Measurements from ENCODE around the gene PARVG. TPM values are rescaled to one million over a fixed set of nuclear protein-coding genes. Genes with fewer than 3 reads are reported as not detected.

The PARVG gene
- total RNA-seq, 1 experiment from 2014 or later: 1.3 TPM

- H3K27me3 Mint-ChIP-seq (ENCODE audit: low read depth): peaks cover 3% of the 10 kb centered on the region
- no peak overlapping the region for H4K91ac ChIP-seq (ENCODE audit: insufficient read length, low read depth, low read length)
- no peak overlapping the region for H2BK15ac ChIP-seq (ENCODE audit: low read depth, low read length)
- no peak overlapping the region for H3K56ac ChIP-seq (ENCODE audit: insufficient read length, low read depth, low read length)
- no peak overlapping the region for H3T11ph ChIP-seq (ENCODE audit: low read length)
- no peak overlapping the region for H2BK120ac ChIP-seq (ENCODE audit: low read depth, low read length, poor library complexity, severe bottlenecking)
- no peak overlapping the region for H3K9ac ChIP-seq (ENCODE audit: extremely low read depth, insufficient read length, low read length)
- no peak for TF ChIP-seq CTCF (conservative IDR thresholded peaks at IDR 0.05)
- H3K4me1 Mint-ChIP-seq: no peaks in the 10 kb centered on the region
- no peak overlapping the region for H3K14ac ChIP-seq (ENCODE audit: insufficient read depth, low read length)
- no peak overlapping the region for H3K4me3 Mint-ChIP-seq
- no peak overlapping the region for H3K4ac ChIP-seq (ENCODE audit: low read depth, low read length)
- no peak overlapping the region for H4K5ac ChIP-seq (ENCODE audit: insufficient read length, low read depth, low read length)
- no peak overlapping the region for H2AFZ ChIP-seq (ENCODE audit: low read length)
- no peaks in the 10 kb centered on the region for H4K20me1 ChIP-seq (ENCODE audit: control insufficient read depth, insufficient read depth, insufficient read length)
- no peak overlapping the region; a peak in 1 of 7 replicates for H3K27ac Mint-ChIP-seq
- H2BK20ac ChIP-seq (ENCODE audit: low read depth, low read length, poor library complexity, severe bottlenecking): no peak overlapping the region
- no peaks in the 10 kb centered on the region for H3K9me3 ChIP-seq (ENCODE audit: control insufficient read depth, low read depth, low read length)
- H4K8ac ChIP-seq (replicated peaks; ENCODE audit: insufficient read length, low read depth, low read length): no peak overlapping the region
- no CpG with 5 or more reads among the region's 25 CpGs for WGBS (ENCODE audit: extremely low coverage, insufficient read length, low lambda C conversion rate)
- no peaks in the 10 kb centered on the region for H3K23me2 ChIP-seq (ENCODE audit: insufficient read length, low read depth, low read length, poor library complexity, severe bottlenecking)
- no peaks in the 10 kb centered on the region for H3K79me2 ChIP-seq (ENCODE audit: insufficient read depth, low read length)
- H3K9me3 Mint-ChIP-seq: peaks cover 21 to 29% of the 10 kb centered on the region in 2 experiments
- no peak overlapping the region for H2BK5ac ChIP-seq (ENCODE audit: insufficient read length, low read length)
- no peak overlapping the region for H3K4me2 ChIP-seq (ENCODE audit: insufficient read depth, insufficient read length, low read length)
- H3K36me3 Mint-ChIP-seq (ENCODE audit: insufficient read depth in 1 of 3, low read depth in 3 of 3): peaks cover 13 to 23% (median 16%) of the 10 kb centered on the region in 3 experiments; a peak in 6 of 7 replicates
- no peak overlapping the region for H3K23ac ChIP-seq (ENCODE audit: insufficient read length, low read depth, low read length)
- no peak overlapping the region for H3K27ac ChIP-seq (ENCODE audit: insufficient read length, low read depth, low read length)
- H3K27me3 ChIP-seq (ENCODE audit: insufficient read depth, low read length): no peaks in the 10 kb centered on the region
- no peak for DNase-seq
- H3K4me1 ChIP-seq (ENCODE audit: insufficient read depth, low read length): no peaks in the 10 kb centered on the region
- H2AK5ac ChIP-seq (ENCODE audit: insufficient read length, low read length): no peak overlapping the region
- no peak overlapping the region for H2BK12ac ChIP-seq (ENCODE audit: insufficient read length, low read depth, low read length)
- H3K79me1 ChIP-seq (ENCODE audit: insufficient read depth, low read depth, low read length, poor library complexity, severe bottlenecking): no peaks in the 10 kb centered on the region
- H3K18ac ChIP-seq (ENCODE audit: insufficient read length, low read depth, low read length): no peak overlapping the region
These were observed 67.5 kb downstream of the PARVG start for GRCh38 chr22:44247923-44248892.

Data from H9 (cell line).